T-helper 1 cell (primary cell): ENCODE data around the gene KRTAP17-1.
"Not testable (repeated sequence)": the region's sequence is repeated elsewhere in the genome, so short reads cannot be mapped to it uniquely, and the experiment has no call there.

Source experiments
- DNase-seq, 5 donors: peaks; one replicate each; pipeline ENCODE4 v3.0.0-alpha.2; 2012 to 2020
- total RNA-seq, 4 donors: gene quantifications; one replicate each; lab custom pipeline; 2026; lab: John Stamatoyannopoulos, UW

The KRTAP17-1 gene
- total RNA-seq: 0 to 0.12 (median 0) reads per million in 4 donors

DNA sequence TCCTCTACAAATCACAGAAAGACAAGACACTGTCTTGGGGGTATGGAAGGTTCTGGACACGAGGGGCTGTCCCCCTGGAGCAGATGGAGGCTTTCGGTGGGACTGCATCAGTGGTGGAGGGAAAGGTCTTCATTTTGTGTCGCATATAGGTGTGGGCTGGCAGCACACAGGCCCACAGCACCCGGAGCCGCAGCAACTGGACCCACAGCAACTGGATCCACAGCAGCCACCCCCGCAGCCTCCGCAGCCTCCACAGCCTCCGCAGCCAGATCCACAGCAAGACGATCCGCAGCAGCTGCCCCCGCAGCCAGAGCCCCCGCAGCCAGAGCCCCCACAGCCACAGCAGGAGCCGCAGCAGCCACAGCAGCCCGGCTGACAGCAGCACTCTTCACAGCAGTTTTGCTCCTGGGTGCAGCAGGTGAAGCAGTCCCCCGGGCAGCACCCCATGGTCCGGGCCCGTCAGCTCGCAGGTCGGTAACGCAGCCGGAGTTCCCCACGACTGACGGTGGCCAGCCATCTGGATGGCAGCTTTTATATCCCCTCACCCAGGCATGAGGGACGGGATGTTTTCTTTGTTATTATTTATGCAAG lies at the start of gene KRTAP17-1:
KRTAP17-1 (minus strand) TSS at position 507 of the 591 bp plus-strand sequence; CDS start at position 447, 60 bp downstream.
- DNase-seq: no peak

- no peak for DNase-seq
These were observed 48.4 kb upstream of the KRTAP17-1 start for GRCh38 chr17:41363881-41364280.

GRCh38 chr17:41360296-41360995 lies 44.9 kb upstream of the KRTAP17-1 start:
- no peak for DNase-seq

DNA sequence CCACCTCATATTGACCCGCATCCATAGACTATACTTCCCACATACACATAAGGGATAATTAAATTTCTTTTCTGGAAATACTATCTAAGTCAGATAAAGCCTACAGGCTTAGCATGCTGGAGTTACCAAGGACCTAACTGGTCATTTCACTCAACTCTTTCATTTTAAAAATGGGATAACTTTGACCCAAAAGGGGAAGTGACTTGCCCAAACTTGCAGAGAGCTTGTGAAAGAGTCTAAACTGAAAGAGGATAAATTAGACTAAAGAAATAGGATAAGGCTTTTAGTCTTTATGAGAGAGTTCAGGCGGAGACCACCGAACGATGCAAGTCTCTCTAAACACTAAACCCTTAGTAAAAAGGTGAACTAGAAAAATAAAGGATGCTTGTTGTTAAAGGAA lies 39.0 kb upstream of the KRTAP17-1 start:
- DNase-seq: no peak

DNA sequence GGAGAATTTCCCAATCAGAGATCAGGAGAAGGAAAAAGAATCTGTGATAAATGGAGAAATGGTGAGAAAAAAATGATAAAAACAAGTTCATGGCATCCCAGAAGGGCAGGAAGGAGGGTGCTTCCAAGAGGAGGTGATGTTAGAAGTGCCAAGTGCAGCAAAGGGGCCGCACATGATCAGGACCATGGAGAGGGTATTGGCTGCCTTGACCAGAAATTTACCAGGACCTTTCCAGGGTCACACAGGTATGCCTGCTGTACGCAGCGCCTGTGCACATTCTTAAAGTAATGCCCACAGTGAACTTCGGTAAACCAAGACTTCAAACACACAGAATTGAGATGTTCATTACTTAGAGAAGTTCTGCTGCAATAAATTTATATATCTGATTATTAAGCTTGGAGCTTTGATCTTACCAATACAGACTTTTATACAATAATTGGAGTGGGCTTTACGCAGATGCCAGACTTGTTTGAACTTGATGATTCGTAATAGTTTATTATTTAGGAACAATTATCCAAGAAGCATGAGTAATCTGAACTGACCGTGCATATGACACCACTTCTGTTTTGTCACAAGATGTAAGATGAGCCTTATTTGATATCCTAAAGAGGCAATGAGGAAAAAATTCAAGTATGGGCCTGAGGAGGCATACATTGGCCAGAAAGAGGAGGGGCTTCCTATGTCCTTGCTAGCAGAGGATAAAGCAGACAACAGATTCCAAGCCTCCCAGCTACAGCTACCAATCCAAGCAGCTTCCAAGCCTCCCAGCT lies 37.3 kb upstream of the KRTAP17-1 start:
- no peak for DNase-seq

- DNase-seq: no peak
These were observed 35.7 kb upstream of the KRTAP17-1 start for GRCh38 chr17:41351177-41351576.

DNA sequence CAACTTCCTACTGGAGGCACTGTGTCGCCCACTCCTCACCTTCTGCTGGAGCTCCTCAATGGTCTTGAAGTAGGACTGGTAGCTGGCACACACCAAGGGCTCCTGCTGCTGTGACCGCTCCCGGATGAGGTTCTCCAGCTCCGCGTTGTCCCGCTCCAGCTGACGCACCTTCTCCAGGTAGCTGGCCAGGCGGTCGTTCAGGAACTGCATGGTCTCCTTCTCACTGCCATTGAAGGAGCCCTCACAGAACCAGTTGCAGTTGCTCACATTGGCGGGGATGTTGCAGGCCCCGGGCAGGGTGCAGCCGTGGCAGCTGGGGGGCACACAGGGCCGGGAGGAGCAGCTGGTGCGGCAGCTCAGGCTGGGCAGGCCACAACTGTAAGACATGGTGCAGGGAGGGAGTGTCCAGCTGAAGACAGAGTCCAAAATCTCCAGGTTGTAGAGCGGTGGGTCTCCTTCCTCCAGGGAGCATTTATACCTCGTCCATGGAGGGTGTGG lies 34.9 kb upstream of the KRTAP17-1 start, which contains the start of gene KRT33A:
KRT33A (minus strand) TSS at position 448 of the 498 bp plus-strand sequence; CDS start at position 387, 61 bp downstream.
- DNase-seq: not testable (repeated sequence)

GRCh38 chr17:41347869-41348760 lies 32.6 kb upstream of the KRTAP17-1 start:
- DNase-seq: no peak

- DNase-seq: not testable (repeated sequence)
These were observed 30.9 kb upstream of the KRTAP17-1 start for GRCh38 chr17:41346421-41346820.

GRCh38 chr17:41345992-41346391 lies 30.5 kb upstream of the KRTAP17-1 start:
- no peak for DNase-seq

GRCh38 chr17:41343029-41343428 lies 27.5 kb upstream of the KRTAP17-1 start:
- no peak for DNase-seq

- peak in 3 of 5 donors; percentile 39 to 75 (median 48) for DNase-seq
These were observed 25.7 kb upstream of the KRTAP17-1 start for GRCh38 chr17:41340934-41341861.

- DNase-seq: no peak
These were observed 25.0 kb upstream of the KRTAP17-1 start for GRCh38 chr17:41340494-41340893.

GRCh38 chr17:41339571-41340172 lies 24.2 kb upstream of the KRTAP17-1 start:
- no peak for DNase-seq

GRCh38 chr17:41338961-41339485 lies 23.5 kb upstream of the KRTAP17-1 start:
- DNase-seq: peak in 4 of 5 donors; percentile 35 to 70 (median 42)

DNA sequence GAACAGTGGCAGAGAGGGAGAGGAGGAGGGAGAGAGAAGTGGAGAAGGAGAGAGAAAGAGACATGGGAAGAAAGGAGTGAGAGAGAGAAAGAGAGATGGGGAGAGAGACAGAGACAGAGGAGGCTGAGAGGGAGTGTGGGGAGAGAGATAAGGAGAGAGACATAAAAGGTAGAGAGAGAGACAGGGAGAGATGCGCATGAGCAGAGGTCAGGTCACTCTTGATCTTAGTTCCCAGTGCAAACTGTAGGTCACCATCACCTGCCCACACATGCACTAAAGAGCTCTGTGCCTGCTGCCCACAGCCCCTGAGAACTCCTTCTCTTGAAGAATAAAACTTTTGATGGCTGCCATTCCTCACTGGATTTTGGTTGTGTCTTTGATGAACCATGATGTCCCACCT lies 20.2 kb upstream of the KRTAP17-1 start:
- DNase-seq: no peak

DNA sequence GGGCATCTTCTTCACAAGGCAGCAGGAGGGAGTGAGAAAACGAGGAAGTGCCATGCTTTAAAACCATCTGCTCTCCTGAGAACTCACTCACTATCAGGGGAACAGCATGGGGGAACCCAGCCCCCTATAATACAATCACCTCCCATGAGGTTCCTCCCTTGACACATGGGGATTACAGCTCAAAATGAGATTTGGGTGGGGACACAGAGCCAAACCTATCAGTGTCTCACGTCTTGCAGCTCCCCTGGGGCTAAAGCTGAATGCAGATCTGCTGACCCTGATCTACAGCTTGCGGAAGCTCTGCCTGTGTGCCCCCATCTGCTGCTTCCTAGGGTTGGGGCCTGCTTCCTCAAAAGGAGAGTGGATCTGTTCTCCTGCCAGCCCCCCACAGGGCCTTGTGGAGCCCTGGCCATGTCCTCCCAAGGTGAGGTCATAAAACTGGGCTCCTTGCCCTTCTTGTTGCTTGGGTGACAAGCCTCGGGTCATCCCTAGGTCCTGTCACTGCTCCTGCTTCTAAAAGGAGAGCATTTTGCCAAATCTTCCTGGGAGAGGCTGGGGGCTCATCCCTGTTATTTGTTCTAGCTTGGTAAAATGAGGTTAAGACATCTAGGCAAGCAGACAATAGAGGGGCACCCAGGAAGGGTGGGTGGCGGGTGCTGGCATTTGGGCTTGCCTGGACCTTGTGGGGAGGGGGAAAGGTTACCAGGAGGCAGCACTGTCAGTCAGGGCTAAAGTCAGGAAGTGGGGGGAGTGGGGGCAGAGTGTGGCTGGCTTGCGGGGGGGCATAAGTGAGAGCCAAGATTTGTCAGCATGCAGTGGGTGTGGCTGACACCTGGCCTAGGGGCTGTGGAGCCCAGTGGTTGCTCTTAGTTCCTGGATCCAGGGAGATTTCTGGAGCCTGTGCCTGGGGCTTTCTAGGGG lies 19.1 kb upstream of the KRTAP17-1 start:
- no peak for DNase-seq

- DNase-seq: no peak
These were observed 18.3 kb upstream of the KRTAP17-1 start for GRCh38 chr17:41333836-41334235.

- no peak for DNase-seq
These were observed 17.6 kb upstream of the KRTAP17-1 start for GRCh38 chr17:41333098-41333497.
